Common myeloid progenitor, CD34-positive (primary cell): ENCODE data around the gene NAALAD2.
"Not testable (repeated sequence)": the region's sequence is repeated elsewhere in the genome, so short reads cannot be mapped to it uniquely, and the experiment has no call there.

Experiments
- CTCF ChIA-PET: fragments of 350-600 bp; sonication (Branson Sonifier 250); formaldehyde crosslinking; loops from one replicate; lab custom pipeline; 2021; ENCODE audit warnings: antibody characterized with exemption; lab: Charles Lee
- POLR2A ChIA-PET: fragments of 350-600 bp; sonication (Branson Sonifier 250); formaldehyde crosslinking; loops from one replicate; lab custom pipeline; 2021; ENCODE audit warnings: antibody characterized with exemption; lab: Charles Lee
- DNase-seq, 3 donors: peaks; one replicate each; pipeline versions ENCODE4 v3.0.0 to v3.0.0-alpha.2; 2013
- H3K27ac ChIP-seq, 2 experiments: 1 replicate in 1 of 2; 2 replicates in 1 of 2; pipeline ENCODE4 v1.7.0; 2013; ENCODE audit warnings: inconsistent platforms in 2 of 2, low read length in 2 of 2, mild to moderate bottlenecking in 2 of 2, low read depth in 1 of 2, moderate library complexity in 1 of 2; ENCODE audit not compliant: severe bottlenecking in 2 of 2, insufficient read depth in 1 of 2, poor library complexity in 1 of 2
- H3K27me3 ChIP-seq, 5 experiments: replicated peaks in 2 of 5; 1 replicate in 3 of 5; 2 replicates in 2 of 5; pipeline versions ENCODE4 v1.6.1 to v1.7.0; 2013; ENCODE audit warnings: low read length in 4 of 5, mild to moderate bottlenecking in 2 of 5, moderate library complexity in 2 of 5, inconsistent platforms in 1 of 5; ENCODE audit not compliant: insufficient read depth in 5 of 5, control insufficient read depth in 4 of 5
- H3K36me3 ChIP-seq, 4 experiments: 1 replicate in 2 of 4; 2 replicates in 2 of 4; pipeline versions ENCODE4 v1.6.1 to v1.7.0; 2013; ENCODE audit warnings: low read length in 3 of 4, control low read depth in 1 of 4, mild to moderate bottlenecking in 1 of 4; ENCODE audit not compliant: control insufficient read depth in 4 of 4, insufficient read depth in 4 of 4
- H3K4me1 ChIP-seq, 4 experiments: 1 replicate in 3 of 4; 2 replicates in 1 of 4; pipeline versions ENCODE4 v1.6.1 to v1.7.1; 2013; ENCODE audit warnings: low read length in 3 of 4, mild to moderate bottlenecking in 3 of 4, control low read depth in 1 of 4, inconsistent platforms in 1 of 4, moderate library complexity in 1 of 4; ENCODE audit not compliant: control insufficient read depth in 4 of 4, insufficient read depth in 4 of 4; ENCODE audit errors: control extremely low read depth in 1 of 4
- H3K4me3 ChIP-seq, 7 experiments: 1 replicate in 4 of 7; 2 replicates in 3 of 7; pipeline versions ENCODE4 v1.5.1 to v1.7.0; 2013; ENCODE audit warnings: mild to moderate bottlenecking in 7 of 7, low read length in 6 of 7, moderate library complexity in 6 of 7, inconsistent platforms in 2 of 7, low read depth in 2 of 7, control low read depth in 1 of 7; ENCODE audit not compliant: insufficient read depth in 4 of 7, control insufficient read depth in 1 of 7; ENCODE audit errors: extremely low read depth in 1 of 7
- H3K9me3 ChIP-seq, 5 experiments: 1 replicate in 4 of 5; 2 replicates in 1 of 5; pipeline versions ENCODE4 v1.6.1 to v1.7.1; 2013; ENCODE audit warnings: low read length in 4 of 5, mild to moderate bottlenecking in 2 of 5, inconsistent platforms in 1 of 5, low read depth in 1 of 5, moderate library complexity in 1 of 5; ENCODE audit not compliant: control insufficient read depth in 4 of 5, insufficient read depth in 2 of 5; ENCODE audit errors: control extremely low read depth in 1 of 5
- WGBS: methylation state at CpG from one replicate; pipeline ENCODE4 v1.1.5; 2013; ENCODE audit not compliant: insufficient coverage; 5-methylcytosine and 5-hydroxymethylcytosine counted together

NAALAD2 gene

GRCh38 chr11:90167704-90168103, 33.2 kb downstream of the NAALAD2 start:
- POLR2A ChIA-PET, H3K27me3 ChIP-seq, CTCF ChIA-PET: not testable (repeated sequence)

GRCh38 chr11:90168571-90168970, 34.1 kb downstream of the NAALAD2 start:
- ChIA-PET CTCF (no interaction called here), POLR2A (no interaction called here)
- Histone ChIP-seq H3K4me3 (no peak overlapping the region), H3K27me3 (no peaks in the 10 kb centered on the region), H3K4me1 (no peaks in the 10 kb centered on the region), H3K9me3 (no peaks in the 10 kb centered on the region), H3K36me3 (no peaks in the 10 kb centered on the region), H3K27ac (no peak overlapping the region)
- no CpG with 5 or more reads among the region's 3 CpGs for WGBS
- no peak for DNase-seq

More at GRCh38 chr11:90167704-90168103, 33.2 kb downstream of the NAALAD2 start:
- not testable (repeated sequence) for H3K36me3 ChIP-seq, H3K4me3 ChIP-seq, H3K9me3 ChIP-seq, H3K4me1 ChIP-seq, DNase-seq, H3K27ac ChIP-seq
- 94% methylated on average over 6 of the region's 8 CpGs for WGBS

GRCh38 chr11:90171359-90171758, 36.9 kb downstream of the NAALAD2 start:
- no peak for DNase-seq
- H3K36me3 ChIP-seq: no peaks in the 10 kb centered on the region
- ChIA-PET CTCF (interaction anchor here (0.6 kb wide), 1 partner anchor 251 kb away, joined by 3 read pairs; no protein-coding TSS in a partner anchor), POLR2A (no interaction called here)
- H3K4me1 ChIP-seq: no peaks in the 10 kb centered on the region
- no peaks in the 10 kb centered on the region for H3K27me3 ChIP-seq
- H3K4me3 ChIP-seq: no peak overlapping the region
- no peak overlapping the region for H3K27ac ChIP-seq
- H3K9me3 ChIP-seq: no peaks in the 10 kb centered on the region

- 100% methylated on average over 1 of the region's 1 CpG for WGBS
- H3K4me1 ChIP-seq: no peaks in the 10 kb centered on the region
- no peak for DNase-seq
- no peaks in the 10 kb centered on the region for H3K27me3 ChIP-seq
- no peak overlapping the region for H3K4me3 ChIP-seq
- H3K9me3 ChIP-seq: no peaks in the 10 kb centered on the region
- no peak overlapping the region for H3K27ac ChIP-seq
- POLR2A ChIA-PET: no interaction called here
- H3K36me3 ChIP-seq: no peaks in the 10 kb centered on the region
- CTCF ChIA-PET: no interaction called here
These were observed 41.6 kb downstream of the NAALAD2 start for GRCh38 chr11:90176069-90176468.

- no peak for DNase-seq
- Histone ChIP-seq H3K36me3 (no peaks in the 10 kb centered on the region), H3K27ac (no peak overlapping the region), H3K27me3 (no peaks in the 10 kb centered on the region), H3K4me1 (no peaks in the 10 kb centered on the region), H3K4me3 (no peak overlapping the region), H3K9me3 (no peaks in the 10 kb centered on the region)
- POLR2A ChIA-PET: no interaction called here
- WGBS: no CpG with 5 or more reads among the region's 2 CpGs
- CTCF ChIA-PET: interaction anchor here (1.3 kb wide), 1 partner anchor 10 kb away, joined by 3 read pairs; no protein-coding TSS in a partner anchor
These were observed 44.3 kb downstream of the NAALAD2 start for GRCh38 chr11:90178751-90179150.

- Histone ChIP-seq H3K27ac (no peak overlapping the region), H3K4me3 (no peak overlapping the region), H3K9me3 (no peaks in the 10 kb centered on the region), H3K36me3 (no peaks in the 10 kb centered on the region), H3K27me3 (no peaks in the 10 kb centered on the region), H3K4me1 (no peaks in the 10 kb centered on the region)
- 100% methylated on average over 2 of the region's 2 CpGs for WGBS
- ChIA-PET POLR2A (no interaction called here), CTCF (no interaction called here)
- DNase-seq: no peak
These were observed 45.5 kb downstream of the NAALAD2 start for GRCh38 chr11:90179923-90180322.

- WGBS: 100% methylated on average over 3 of the region's 3 CpGs
- H3K36me3 ChIP-seq: peaks cover 0 to 2% (median 0%) of the 10 kb centered on the region in 4 experiments
- ChIA-PET POLR2A (no interaction called here), CTCF (no interaction called here)
- no peak for DNase-seq
- no peak overlapping the region for H3K4me3 ChIP-seq
- H3K4me1 ChIP-seq: no peaks in the 10 kb centered on the region
- H3K27ac ChIP-seq: no peak overlapping the region
- H3K9me3 ChIP-seq: no peaks in the 10 kb centered on the region
- H3K27me3 ChIP-seq: no peaks in the 10 kb centered on the region
These were observed 53.4 kb downstream of the NAALAD2 start for GRCh38 chr11:90187839-90188238.
